Activated CD8-positive, alpha-beta memory T cell treated with anti-CD3 and anti-CD28 coated beads for 24 hours (primary cell): ENCODE results near the gene FHOD3.
"Not testable (repeated sequence)": the region's sequence is repeated elsewhere in the genome, so short reads cannot be mapped to it uniquely, and the experiment has no call there.

Experiments
- DNase-seq: peaks from one replicate; pipeline ENCODE4 v3.0.0-alpha.2; 2020

FHOD3 gene

DNA sequence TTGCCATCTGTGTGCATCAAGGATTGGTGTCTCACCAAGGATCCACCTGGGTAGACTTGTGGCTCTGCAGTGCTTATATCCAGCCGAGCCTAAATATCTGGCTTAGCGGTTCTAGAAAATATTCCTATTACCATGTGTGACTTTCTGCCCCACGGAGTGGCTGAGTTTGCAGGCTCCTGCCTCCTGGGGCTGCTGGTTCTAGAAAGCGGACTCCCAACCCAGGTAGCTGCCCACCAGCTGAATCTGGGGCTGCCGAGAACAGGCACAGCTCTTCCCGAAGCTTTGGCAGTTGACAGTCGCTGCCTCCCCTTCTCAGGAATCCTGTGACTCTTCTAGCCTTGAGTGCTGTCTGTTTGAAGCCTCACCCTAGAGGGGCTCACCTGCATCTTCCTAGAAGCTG, 426.7 kb downstream of the FHOD3 start:
- no peak for DNase-seq

DNA sequence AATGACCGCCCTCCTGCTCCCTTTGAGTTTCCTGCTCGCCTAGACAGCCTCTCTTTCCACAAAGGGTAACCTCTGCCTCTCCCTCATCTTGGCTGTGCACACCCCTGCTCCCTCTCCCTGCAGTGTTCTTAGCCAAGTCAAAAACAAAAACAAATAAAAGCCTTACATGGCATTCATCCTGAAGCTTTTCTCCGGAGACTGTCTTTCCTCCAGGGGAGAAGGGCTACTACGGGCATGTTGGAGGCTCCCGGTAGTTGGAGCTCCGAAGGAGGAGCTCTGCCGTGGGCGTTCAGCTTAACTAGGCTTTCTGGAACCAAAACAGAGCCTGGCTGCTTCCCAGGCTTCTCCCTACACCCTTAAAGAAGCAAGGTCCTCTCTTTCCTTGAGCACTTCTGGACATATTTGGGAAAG, 427.1 kb downstream of the FHOD3 start:
- no peak for DNase-seq

GRCh38 chr18:36728345-36728744, 430.8 kb downstream of the FHOD3 start:
- DNase-seq, result no peak

DNA sequence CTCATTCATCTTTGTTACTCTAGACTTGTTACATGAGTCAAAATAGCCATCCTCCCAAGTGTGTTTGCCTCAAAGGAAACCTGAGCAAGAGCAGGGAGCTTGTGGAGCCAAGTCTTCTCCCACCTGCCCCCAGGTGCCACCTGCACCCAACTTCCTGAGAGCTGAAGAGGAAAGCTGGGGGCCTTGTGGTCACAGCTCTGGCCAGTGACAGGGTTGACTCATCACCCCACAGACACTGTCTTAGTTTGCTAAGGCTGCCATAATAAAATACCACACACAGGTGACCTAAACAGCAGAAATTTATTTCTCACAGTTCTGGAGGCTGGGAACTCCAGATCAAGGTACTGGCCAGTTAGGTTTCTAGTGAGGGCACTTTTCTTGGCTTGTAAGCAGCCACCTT, 431.7 kb downstream of the FHOD3 start:
- DNase-seq, result no peak

DNA sequence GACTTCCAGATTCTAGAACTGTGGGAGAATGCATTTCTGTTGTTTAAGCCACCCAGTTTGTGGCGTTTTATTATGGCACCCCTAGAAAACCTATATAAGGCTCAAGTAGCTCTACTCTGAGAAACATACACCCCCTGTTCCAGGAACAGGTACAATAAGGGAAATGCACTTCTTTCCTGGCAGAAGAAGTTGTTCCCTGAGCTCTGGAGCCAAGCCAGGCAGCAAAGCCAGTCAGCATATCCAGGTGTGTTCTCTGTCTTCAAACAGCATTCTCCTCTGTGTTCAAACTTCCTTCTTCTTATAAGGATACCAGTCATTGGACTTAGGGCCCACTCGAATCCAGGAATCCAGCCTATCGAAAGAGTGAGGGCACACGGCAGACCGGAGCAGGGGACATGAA, 434.8 kb downstream of the FHOD3 start:
- no peak for DNase-seq

DNA sequence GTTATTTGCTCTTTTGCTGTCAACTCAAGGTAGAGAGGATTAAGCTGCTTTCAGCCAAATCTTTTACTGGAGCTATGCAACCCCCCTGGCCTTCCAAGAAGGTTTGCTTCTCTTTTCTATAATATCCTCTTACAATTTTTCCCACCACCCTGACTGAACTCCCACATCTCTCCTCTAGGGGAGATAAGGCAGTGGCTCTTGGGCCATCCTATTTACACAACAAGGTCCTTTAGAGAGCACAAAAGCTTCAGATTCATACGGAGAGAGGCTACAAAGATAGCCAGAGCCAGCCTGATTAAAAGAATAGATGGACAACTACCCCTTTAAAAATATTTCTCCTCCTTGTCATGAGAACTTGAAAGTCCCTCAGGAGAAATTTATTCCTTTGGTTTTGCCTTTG, 435.6 kb downstream of the FHOD3 start:
- no peak for DNase-seq

DNA sequence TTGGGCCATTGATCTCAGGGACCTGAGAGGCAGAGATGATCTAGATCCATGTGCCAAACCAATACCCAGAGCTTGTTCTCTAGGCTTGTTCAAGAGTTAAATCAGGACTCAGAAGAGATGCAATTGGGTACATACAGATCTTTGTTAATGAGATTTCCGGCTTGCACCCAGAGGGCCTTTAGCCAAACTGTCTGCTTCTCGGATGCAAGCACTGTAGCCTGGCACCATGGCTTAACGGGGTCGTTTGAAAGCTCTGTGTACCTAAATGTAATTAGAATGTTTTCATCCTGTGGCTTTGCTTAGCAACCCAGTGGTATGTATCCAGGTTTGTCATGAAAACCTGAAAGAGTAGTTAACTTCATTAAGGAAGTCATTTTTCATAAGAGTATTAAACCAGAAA, 437.1 kb downstream of the FHOD3 start:
- no peak for DNase-seq

DNA sequence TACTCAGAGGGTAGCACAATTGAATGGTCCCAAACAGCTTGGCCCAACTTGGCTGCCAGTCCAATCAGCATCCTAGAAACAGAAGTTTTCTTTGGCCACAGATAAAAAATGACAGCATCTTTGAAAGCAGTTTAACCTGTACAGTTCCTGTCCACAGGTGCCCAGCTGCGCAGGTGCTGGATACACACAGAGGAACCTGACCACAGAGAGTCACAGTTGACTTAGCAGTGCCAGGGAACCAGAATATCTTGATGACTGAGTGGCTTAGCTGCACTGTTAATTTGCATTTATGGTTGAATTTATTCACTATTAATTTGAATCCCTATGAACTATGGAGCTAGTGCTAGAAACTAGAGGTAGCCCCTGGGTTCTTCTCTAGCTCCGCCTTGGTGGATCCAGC, 437.6 kb downstream of the FHOD3 start:
- DNase-seq, result no peak

DNA sequence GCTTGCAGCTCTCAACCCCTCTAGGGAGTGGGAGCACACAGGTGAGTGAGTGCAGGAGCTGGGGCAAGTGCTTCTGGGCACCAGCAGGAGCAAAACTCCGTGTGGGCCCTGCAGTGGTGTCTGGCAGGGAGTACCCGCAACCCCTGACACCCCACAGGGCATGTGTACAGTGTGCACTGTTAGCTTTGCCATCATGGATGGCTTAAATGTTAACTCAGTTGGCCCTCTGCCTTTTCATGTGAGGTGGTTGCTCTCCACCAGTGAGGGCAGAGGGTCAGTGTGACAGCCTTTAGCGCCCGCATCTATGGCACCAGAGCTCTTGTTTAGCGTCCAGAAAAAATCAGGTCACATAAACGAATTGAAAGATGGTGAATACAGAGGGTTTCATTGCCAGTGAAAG, 438.6 kb downstream of the FHOD3 start:
- DNase-seq, result no peak

DNA sequence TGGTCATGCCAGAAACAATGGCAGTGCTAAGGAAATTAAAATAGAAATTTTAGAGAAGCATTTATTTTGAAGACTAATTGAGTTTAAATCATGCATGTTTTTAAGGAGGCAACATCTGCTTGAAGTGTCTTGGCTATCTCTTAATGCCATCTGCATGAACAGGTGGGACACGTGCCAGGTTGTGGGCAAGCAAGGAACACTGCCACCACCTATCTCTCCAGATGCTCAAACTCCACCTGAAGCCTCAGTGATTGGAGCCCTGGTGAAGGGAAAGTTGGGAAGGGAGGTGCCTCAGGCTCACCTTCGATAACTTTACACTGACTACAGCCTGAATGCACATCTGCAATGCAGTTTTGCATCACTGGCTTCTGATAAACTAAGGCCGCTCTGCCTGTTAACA, 439.8 kb downstream of the FHOD3 start:
- DNase-seq, result no peak

DNA sequence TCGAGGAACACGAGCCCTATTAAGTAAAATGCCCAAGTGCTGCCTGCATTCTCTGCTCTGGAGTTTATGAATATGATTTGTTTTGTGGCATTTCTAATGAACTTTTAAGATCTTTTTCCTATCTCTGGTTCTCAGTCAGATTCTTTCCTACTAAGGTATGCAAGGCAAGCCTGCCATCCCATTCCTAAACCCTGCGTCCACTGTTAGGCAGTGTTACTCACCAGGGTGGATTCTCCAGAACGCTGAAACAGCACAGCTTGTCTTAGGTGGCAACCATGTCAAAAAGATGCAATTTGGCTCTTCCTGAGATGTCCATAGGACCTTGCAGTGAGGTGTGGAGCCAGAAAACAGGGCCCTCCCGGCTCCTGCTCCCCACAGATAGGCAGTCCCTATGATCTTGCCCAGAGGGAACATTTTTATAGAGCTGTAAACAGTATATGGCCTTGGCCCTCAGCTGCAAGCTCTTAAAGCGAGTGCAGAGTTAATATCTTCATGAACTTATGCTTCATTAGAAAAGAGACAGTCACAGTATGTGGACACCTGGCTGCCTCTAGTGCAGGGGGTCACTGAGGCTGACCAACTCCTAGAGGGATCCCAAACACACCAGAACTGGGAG, 446.9 kb downstream of the FHOD3 start:
- no peak for DNase-seq

GRCh38 chr18:36745219-36745975, 447.9 kb downstream of the FHOD3 start:
- no peak for DNase-seq

DNA sequence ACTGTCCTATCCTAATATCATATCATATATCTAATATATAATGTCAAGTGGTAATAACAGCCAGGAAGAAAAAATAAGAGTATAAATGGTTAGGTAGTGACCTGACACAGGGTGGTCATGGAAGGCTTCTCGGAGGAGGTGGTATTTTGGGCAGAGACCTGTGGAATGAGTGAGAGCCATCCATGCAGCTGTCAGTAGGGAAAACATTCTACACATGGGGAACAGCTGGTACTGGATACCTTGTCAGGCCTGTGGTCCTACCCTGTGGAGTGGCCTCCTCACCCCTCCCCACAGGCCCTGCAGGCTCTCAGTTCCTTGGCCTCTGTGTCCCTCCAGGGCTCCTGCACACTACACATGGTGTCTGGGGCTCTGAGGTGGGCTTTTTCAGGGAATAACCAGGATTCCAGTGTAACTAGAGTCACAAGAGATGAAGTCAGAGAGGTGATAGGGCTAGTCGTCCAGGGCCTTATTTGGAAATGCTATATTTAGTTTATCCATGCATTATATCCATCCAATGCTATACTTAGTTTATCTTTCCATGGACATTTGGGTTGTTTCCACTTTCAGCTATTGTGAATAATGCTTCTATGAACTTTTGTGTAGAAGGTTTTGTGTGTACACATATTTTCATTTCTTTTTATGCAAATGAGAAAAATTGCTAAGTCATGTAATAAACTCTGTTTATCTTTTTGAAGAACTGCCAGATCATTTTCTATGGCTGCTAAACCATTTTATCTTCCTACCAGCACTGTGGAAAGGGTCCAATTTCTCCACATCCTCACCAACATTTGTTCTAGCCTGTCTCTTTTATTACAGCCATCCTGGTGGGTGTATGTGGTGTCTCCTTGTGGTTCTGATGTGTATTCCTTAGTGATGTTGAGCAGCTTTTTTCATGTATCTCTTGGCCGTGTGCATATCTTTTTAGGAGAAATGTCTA, 455.7 kb downstream of the FHOD3 start:
- no peak for DNase-seq

DNA sequence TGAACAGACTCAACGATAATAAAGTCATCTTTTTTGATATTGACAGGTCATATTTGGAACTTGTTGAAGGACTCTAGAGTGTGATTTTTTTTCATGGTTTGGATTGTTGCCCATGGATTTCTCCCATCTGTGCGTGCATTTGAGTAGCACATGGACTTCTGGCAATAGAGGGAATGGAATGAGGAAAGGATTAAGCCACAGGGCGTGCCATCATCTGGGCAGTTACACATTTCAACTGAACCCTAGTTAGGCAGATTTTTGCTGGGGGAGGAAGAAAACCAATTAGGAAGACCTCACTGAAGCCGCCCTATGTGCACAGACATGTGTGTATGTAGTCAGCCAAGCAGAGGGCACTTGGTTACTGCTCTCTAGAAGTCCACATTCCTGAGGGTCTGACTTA, 458.7 kb downstream of the FHOD3 start:
- no peak for DNase-seq

GRCh38 chr18:36757081-36757480, 459.6 kb downstream of the FHOD3 start:
- DNase-seq, result no peak

DNA sequence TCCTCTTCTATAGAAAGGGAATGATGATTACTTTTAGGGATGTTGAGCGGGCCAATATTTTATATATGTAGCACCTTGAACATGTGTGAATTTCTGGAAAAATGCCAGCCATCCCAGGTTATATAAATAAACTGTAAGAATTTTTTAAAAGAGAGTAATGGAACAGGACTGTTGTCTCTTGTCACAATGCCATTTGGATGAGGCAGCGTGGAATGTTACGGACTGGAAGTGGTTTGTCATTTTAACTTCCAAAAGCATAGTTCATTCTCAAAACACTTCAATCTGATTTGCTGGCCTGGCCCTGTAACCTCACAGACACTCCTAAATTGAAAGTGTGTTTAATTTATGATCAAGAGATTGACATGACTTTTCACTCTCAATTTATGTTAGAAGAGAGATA, 460.5 kb downstream of the FHOD3 start:
- DNase-seq, result no peak

- no peak for DNase-seq
These were observed 461.1 kb downstream of the FHOD3 start for GRCh38 chr18:36758623-36759022.

DNA sequence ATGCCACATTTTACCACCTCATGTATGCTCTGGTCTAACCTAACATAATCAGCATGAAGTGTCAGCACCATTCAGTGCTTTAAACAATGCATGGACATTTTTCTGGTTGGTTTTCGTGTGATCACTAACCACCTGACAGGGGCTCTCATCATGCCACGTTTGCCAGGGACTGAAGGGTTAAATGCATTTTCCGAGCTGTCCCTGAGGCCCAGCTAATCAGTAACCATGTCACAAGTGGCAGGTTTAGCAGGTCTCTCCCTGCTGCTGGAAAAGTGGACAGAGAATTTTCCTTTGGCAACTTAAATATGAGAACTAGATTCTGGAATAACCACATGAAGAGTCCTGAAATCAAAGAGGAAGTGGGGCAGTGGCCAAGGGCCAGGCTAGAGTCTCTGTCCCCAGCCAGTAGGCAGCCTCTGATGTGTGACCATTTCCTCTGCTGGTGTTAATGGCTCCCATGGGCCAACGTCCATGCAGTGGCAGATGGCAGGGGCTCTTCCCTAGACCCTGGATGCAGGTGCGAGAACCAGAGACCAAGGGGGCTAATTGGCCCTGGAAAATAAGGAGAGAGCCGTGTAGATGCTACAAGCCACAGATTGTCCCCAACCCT, 461.8 kb downstream of the FHOD3 start:
- DNase-seq, result no peak

GRCh38 chr18:36760598-36760997, 463.1 kb downstream of the FHOD3 start:
- no peak for DNase-seq

GRCh38 chr18:36761186-36761698, 463.7 kb downstream of the FHOD3 start:
- DNase-seq, result no peak

GRCh38 chr18:36762074-36762473, 464.6 kb downstream of the FHOD3 start:
- DNase-seq, result no peak

DNA sequence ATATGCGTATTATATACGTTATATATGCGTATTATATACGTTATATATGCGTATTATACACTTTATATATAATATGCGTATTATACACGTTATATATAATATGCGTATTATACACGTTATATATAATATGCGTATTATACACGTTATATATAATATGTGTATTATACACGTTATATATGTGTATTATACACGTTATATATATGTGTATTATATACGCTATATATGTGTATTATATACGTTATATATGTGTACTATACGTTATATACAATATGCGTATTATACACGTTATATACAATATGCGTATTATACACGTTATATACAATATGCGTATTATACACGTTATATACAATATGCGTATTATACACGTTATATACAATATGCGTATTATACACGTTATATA, 465.5 kb downstream of the FHOD3 start:
- DNase-seq, result not testable (repeated sequence)

GRCh38 chr18:36766836-36767235, 469.3 kb downstream of the FHOD3 start:
- no peak for DNase-seq
